ENCODE data around the gene SH3GL3.

- no peak for TF ChIP-seq CTCF (IDR thresholded peaks at IDR 0.05)
- no peak for TF ChIP-seq POLR2A (IDR thresholded peaks at IDR 0.05)
Observed at GRCh38 chr15:83443076-83443847, 3.9 kb upstream of the SH3GL3 start.
